Measurements from ENCODE around the gene ANXA6. TPM values are rescaled to one million over a fixed set of nuclear protein-coding genes. Genes with fewer than 3 reads are reported as not detected.

The ANXA6 gene
- total and polyA plus RNA-seq, 4 experiments from 2014 or later, result 229 to 342 (median 324) TPM

GRCh38 chr5:151051931-151052608, 105.5 kb downstream of the ANXA6 start:
- Mint-ChIP-seq H3K4me3 (no peak overlapping the region), H3K27me3 (no peaks in the 10 kb centered on the region), H3K4me1 (peaks cover 5 to 15% (median 6%) of the 10 kb centered on the region in 4 donors), H3K27ac (peak overlapping the region; percentile 24 to 85 (median 62)), H3K9me3 (peaks cover 0 to 2% (median 0%) of the 10 kb centered on the region in 8 donors), H3K36me3 (peaks cover 66 to 87% of the 10 kb centered on the region in 2 donors)
- Histone ChIP-seq H3K4me3 (ENCODE audit: low read length in 2 of 2) (no peak overlapping the region), H3K27me3 (ENCODE audit: insufficient read depth, low read length) (no peaks in the 10 kb centered on the region), H3K36me3 (ENCODE audit: insufficient read depth, low read length) (peaks cover 92% of the 10 kb centered on the region), H3K4me1 (ENCODE audit: insufficient read depth, low read length) (no peaks in the 10 kb centered on the region), H3K27ac (ENCODE audit: low read depth, low read length) (no peak overlapping the region), H3K9me3 (ENCODE audit: control insufficient read depth in 1 of 2, low read length in 2 of 2) (no peaks in the 10 kb centered on the region)
- POLR2A ChIA-PET (ENCODE audit: partially characterized antibody), result interaction anchor here (0.9 to 2.8 kb wide), 7 partner anchors 13 to 89 kb away, joined by 3 to 23 read pairs (median 3); no protein-coding TSS in a partner anchor
- no peak for DNase-seq
- intact Hi-C loops (cut with micrococcal nuclease), result loop anchor here (1.0 kb wide), 2 partner anchors 63 to 112 kb away; no protein-coding TSS in a partner anchor
- CTCF ChIA-PET (ENCODE audit: partially characterized antibody), result interaction anchor here (0.8 to 13.5 kb wide), 32 partner anchors 8 to 596 kb away, joined by 3 to 601 read pairs (median 6); partner anchors contain the start of gene TNIP1

- Histone ChIP-seq H3K4me3 (ENCODE audit: low read length in 2 of 2) (no peak overlapping the region), H3K9me3 (ENCODE audit: control insufficient read depth in 1 of 2, low read length in 2 of 2) (no peaks in the 10 kb centered on the region), H3K36me3 (ENCODE audit: insufficient read depth, low read length) (peaks cover 88% of the 10 kb centered on the region), H3K27me3 (ENCODE audit: insufficient read depth, low read length) (no peaks in the 10 kb centered on the region), H3K4me1 (ENCODE audit: insufficient read depth, low read length) (no peaks in the 10 kb centered on the region), H3K27ac (ENCODE audit: low read depth, low read length) (no peak overlapping the region)
- peak; percentile 53 to 70 (median 59) for DNase-seq
- H3K27me3 Mint-ChIP-seq, result no peaks in the 10 kb centered on the region
- no peak overlapping the region for H3K4me3 Mint-ChIP-seq
- H3K27ac Mint-ChIP-seq, result peak overlapping the region; percentile 24 to 85 (median 62)
- peaks cover 62 to 86% of the 10 kb centered on the region in 2 donors for H3K36me3 Mint-ChIP-seq
- peaks cover 5 to 17% (median 6%) of the 10 kb centered on the region in 4 donors for H3K4me1 Mint-ChIP-seq
- intact Hi-C loops (cut with micrococcal nuclease), result loop anchor here (1.0 kb wide), 2 partner anchors 64 to 113 kb away; no protein-coding TSS in a partner anchor
- H3K9me3 Mint-ChIP-seq, result peaks cover 0 to 2% (median 0%) of the 10 kb centered on the region in 8 donors
- POLR2A ChIA-PET (ENCODE audit: partially characterized antibody), result interaction anchor here (0.6 to 2.8 kb wide), 8 partner anchors 14 to 90 kb away, joined by 3 to 23 read pairs (median 3); no protein-coding TSS in a partner anchor
- CTCF ChIA-PET (ENCODE audit: partially characterized antibody), result interaction anchor here (0.6 to 13.5 kb wide), 32 partner anchors 9 to 595 kb away, joined by 3 to 601 read pairs (median 6); partner anchors contain the start of gene TNIP1
Measured at GRCh38 chr5:151051066-151051930, 106.3 kb downstream of the ANXA6 start.

Other genes with a start within 250 kb of the ANXA6 start
- not detected for gene GPX3, start 137.2 kb downstream of the ANXA6 start, total RNA-seq
- 1 to 10 TPM in 1 of 2 donors, not detected in 1; 1.5 TPM for gene GPX3, start 137.2 kb downstream of the ANXA6 start, polyA plus RNA-seq
- 100 to 1,000 TPM; 227 to 233 TPM for gene TNIP1, start 76.7 kb downstream of the ANXA6 start, total RNA-seq
- gene TNIP1, start 76.7 kb downstream of the ANXA6 start, polyA plus RNA-seq, result 10 to 100 TPM; 31.5 to 70.2 TPM
- 10 to 100 TPM; 93.5 to 93.9 TPM for gene CCDC69, start 66.3 kb upstream of the ANXA6 start, total RNA-seq
- 10 to 100 TPM; 38.9 to 83.0 TPM for gene CCDC69, start 66.3 kb upstream of the ANXA6 start, polyA plus RNA-seq
- gene GM2A, start 95.4 kb upstream of the ANXA6 start, total RNA-seq, result 10 to 100 TPM; 20.4 to 23.1 TPM
- gene GM2A, start 95.4 kb upstream of the ANXA6 start, polyA plus RNA-seq, result 1 to 10 TPM; 4.3 to 5.6 TPM
- not detected for gene SLC36A3, start 146.0 kb upstream of the ANXA6 start, total RNA-seq
- not detected for gene SLC36A3, start 146.0 kb upstream of the ANXA6 start, polyA plus RNA-seq
- gene SLC36A2, start 189.8 kb upstream of the ANXA6 start, total RNA-seq, result not detected
- not detected for gene SLC36A2, start 189.8 kb upstream of the ANXA6 start, polyA plus RNA-seq